Caki2 (cell line): ENCODE results near the gene AGAP1. TPM values are rescaled to one million over a fixed set of nuclear protein-coding genes. Genes with fewer than 3 reads are reported as not detected.

Experiments
- DNase-seq: peaks from one replicate; pipeline ENCODE4 v3.0.0-alpha.2; 2015; ENCODE audit warnings: low read depth
- in situ Hi-C: cut with HindIII; loops from 2 replicates; pipeline ENCODE4 v1.10.0; 2016; ENCODE audit warnings: low sequenced_read_pairs, low pct_unique_long_range_greater_than_20kb, mixed read lengths
- total RNA-seq: library from RNA; depleted of rRNA; stranded (reverse); fragments of >200 nt; shearing (Covaris generic); gene quantifications from 2 replicates; pipeline ENCODE4 v1.2.3, GENCODE V29; 2014; ENCODE audit warnings: low replicate concordance

Gene AGAP1
- total RNA-seq, 1 experiment from 2014 or later, result 5.3 TPM

DNA sequence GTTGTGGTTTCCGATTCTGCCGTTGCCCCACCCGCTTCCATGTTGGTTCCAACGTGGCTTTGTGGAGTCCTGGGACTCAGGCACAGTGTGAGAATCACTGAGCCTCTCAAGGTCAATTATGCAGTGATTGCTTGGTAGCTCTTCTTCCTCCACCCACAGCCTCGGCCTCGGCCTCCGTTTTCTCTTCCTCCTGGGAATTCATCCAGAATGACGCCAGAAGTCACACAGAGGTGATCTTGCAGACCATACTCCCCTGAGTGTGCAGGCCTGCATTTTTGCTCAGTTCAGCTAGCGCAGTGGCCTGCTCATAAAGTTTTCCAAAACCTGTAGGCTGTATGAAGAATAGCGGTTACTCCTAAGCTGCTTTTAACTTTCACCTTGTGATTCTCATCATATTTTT lies 401.0 kb downstream of the AGAP1 start:
- DNase-seq, result no peak

GRCh38 chr2:235896061-235896460 lies 402.2 kb downstream of the AGAP1 start:
- in situ Hi-C loops, result no loop called here
- no peak for DNase-seq

More for the DNA sequence above, 401.0 kb downstream of the AGAP1 start:
- in situ Hi-C loops, result no loop called here

GRCh38 chr2:235897992-235898391 lies 404.1 kb downstream of the AGAP1 start:
- in situ Hi-C loops, result no loop called here
- no peak for DNase-seq

- no peak for DNase-seq
- in situ Hi-C loops, result no loop called here
These were observed 404.9 kb downstream of the AGAP1 start for GRCh38 chr2:235898766-235899165.

- in situ Hi-C loops, result no loop called here
- DNase-seq, result no peak
These were observed 406.8 kb downstream of the AGAP1 start for GRCh38 chr2:235900631-235901030.

GRCh38 chr2:235901243-235901642 lies 407.4 kb downstream of the AGAP1 start:
- DNase-seq, result no peak
- in situ Hi-C loops, result no loop called here

DNA sequence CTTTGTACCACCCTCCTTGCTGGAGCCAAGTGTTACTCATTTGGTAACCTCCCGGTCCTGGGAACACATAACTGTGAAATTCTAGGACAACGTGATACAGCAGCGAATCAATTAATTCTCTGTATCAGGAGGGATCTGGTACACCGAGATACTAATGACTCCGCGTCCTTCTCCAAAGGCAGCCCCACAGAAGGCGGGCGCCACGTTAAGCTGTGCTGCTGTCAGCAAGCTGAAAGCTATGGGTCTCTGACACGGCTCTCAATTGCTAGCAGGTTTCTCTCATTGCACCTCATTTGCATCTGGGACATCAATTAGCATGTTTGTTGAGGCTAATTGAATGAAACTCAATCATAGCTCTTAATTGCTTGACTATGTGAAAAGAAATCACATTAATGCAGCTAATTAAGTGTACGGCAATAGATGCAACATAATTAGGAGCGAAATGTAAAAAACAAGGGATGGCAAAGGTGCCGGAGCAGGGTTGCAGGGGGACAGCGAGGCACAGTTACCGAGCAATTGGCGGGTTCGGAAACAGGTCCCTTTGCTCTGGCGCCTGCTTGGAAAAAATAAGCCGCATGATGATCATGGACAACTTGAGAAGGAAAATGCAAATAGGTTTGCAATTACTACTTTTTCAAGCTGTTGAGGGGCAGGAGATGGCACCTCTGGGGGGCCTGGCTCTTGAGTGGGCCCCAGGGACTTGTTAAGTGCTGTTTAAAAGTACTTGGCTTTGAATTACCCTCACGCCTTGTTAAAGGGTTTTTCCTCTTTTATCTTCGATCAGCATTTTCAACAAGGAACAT lies 410.1 kb downstream of the AGAP1 start:
- no peak for DNase-seq
- in situ Hi-C loops, result no loop called here

DNA sequence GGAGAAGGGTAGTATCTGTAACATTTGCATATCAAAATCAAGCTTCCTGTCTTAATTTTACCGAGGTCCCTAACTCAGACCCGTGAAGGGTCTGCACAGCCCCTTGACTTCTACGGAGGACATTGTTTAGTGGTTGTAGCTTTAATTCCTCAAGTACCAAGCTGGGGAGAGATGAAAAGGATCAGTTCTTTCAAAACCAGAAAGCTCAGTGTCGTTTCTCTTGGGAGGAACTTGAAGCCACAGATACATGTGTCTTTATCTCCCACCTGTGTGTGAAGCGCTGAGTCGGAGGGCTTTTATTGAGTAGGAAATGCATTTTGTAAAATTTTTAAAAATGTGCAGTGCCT lies 410.7 kb downstream of the AGAP1 start:
- DNase-seq, result no peak
- in situ Hi-C loops, result no loop called here

- in situ Hi-C loops, result no loop called here
- DNase-seq, result no peak
These were observed 415.0 kb downstream of the AGAP1 start for GRCh38 chr2:235908826-235909225.

GRCh38 chr2:235909358-235909757 lies 415.5 kb downstream of the AGAP1 start:
- in situ Hi-C loops, result no loop called here
- no peak for DNase-seq

GRCh38 chr2:235910067-235910466 lies 416.2 kb downstream of the AGAP1 start:
- in situ Hi-C loops, result no loop called here
- no peak for DNase-seq

GRCh38 chr2:235911125-235911524 lies 417.3 kb downstream of the AGAP1 start:
- DNase-seq, result no peak
- in situ Hi-C loops, result no loop called here

DNA sequence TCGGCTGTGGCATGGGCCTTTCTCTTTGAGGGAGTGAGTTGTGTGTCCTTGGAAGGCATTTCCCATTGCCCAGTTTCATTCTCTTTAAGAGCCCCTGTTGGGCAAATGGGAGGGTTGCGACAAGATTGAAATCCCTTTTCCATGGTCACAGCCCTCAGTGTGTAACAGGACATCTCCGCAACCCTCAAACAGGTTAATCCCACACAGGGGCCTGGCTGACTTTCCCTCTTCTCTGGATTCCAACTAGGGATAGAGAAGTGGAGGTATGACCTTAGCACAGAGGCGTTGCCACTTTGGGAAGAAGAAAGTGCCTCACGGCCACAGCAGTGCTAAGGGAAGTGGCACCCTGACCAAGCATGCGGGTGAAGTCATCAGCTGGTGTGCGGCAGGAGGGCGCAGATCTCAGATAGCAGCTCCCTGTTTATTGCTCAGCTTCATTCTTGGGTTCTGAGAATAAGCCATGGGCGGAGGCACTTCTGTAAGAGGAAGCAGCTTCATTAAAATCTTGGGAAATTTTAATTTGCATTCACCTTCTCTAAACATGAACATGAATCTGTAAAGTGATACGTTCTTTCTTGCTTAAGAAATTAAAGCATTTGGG lies 417.9 kb downstream of the AGAP1 start:
- DNase-seq, result no peak
- in situ Hi-C loops, result no loop called here

DNA sequence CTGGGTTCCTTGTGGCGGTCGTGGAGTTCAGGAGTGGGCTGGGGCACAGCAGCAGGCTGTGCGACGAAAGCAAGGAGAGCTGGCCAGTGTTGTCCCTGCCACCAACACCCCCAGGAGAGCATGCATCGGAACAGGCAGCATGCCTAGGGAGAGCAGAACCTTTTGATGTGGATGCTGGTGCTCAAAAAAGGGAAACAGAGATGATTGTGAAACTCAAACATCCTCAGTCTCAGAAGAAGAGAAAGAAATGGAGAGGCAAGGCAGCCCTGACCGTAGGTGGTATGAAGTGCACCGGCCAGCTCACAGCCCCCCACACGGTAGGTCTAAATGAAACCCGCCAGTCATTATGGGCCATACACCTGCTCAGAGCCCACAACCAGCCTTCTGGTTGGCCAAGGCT lies 420.9 kb downstream of the AGAP1 start:
- no peak for DNase-seq
- in situ Hi-C loops, result no loop called here

- in situ Hi-C loops, result no loop called here
- DNase-seq, result no peak
These were observed 423.7 kb downstream of the AGAP1 start for GRCh38 chr2:235917506-235917905.

GRCh38 chr2:235918876-235919275 lies 425.0 kb downstream of the AGAP1 start:
- no peak for DNase-seq
- in situ Hi-C loops, result no loop called here

- DNase-seq, result no peak
- in situ Hi-C loops, result no loop called here
These were observed 426.5 kb downstream of the AGAP1 start for GRCh38 chr2:235920216-235920865.

- in situ Hi-C loops, result no loop called here
- no peak for DNase-seq
These were observed 427.8 kb downstream of the AGAP1 start for GRCh38 chr2:235921508-235922191.

DNA sequence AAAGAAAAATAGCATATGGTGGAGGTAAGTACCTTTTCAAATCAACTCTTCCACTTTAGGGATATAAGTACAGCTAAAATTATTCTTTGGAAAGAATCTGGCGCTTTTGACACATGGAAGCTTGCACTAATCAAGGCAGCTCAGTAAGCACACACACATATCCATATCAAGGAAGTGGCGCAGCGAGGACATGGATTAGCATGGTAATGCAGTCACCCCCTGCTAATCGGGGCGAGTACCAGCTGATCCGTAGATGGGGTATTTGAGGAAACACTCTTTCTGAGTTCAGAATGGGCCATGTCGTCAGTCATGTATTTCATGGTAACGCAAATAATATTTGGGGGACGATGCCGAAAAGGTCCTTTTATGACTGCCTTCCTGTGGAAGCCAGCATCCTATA lies 429.0 kb downstream of the AGAP1 start:
- in situ Hi-C loops, result no loop called here
- no peak for DNase-seq
